Measurements from ENCODE around the gene USP3. TPM values are rescaled to one million over a fixed set of nuclear protein-coding genes. Genes with fewer than 3 reads are reported as not detected.
A peak's percentile ranks its signal among the peaks of the same experiment; 100 is the strongest.

USP3 gene
- polyA plus RNA-seq, 1 of the 3 experiments (the other 2 are of a cell fraction), result 9.3 TPM

DNA sequence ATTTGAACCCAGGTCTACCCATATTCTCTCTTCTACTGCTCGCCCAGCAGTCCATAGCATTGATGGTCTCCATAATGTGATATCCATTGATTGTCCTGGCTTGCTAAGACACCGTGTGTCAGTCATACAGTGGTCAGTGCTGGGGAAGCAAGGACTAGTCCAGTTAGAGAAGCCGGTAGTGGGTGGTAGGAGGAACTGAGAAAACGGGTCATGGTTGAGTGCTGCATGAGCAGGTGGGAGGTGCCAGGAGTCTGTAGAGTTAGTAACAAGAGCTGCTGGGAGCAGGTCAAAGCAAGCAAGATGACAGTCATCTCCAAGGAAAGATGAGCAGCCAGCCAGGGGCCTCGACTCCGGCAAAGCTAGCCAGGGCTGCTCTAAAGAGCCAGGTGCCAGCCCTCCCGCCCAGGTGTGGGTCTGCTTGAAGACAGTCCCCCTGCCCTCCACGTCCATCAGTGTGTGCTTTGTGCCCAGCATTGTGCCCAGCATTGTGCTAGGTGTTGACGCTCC lies 29.5 kb upstream of the USP3 start:
- H2AFZ ChIP-seq (ENCODE audit: low read depth), result no peak overlapping the region
- no peaks in the 10 kb centered on the region for H3K36me3 ChIP-seq (replicated peaks in 1 of 2; ENCODE audit: control insufficient read depth in 1 of 2, insufficient read depth in 2 of 2, low read length in 1 of 2)
- no peak overlapping the region for H3K4me2 ChIP-seq
- H3K4me3 ChIP-seq (ENCODE audit: low read depth in 2 of 2, low read length in 1 of 2), result no peak overlapping the region
- TF ChIP-seq RFX5 (IDR thresholded peaks at IDR 0.05; ENCODE audit: low read length) (no peak), GATA2 (CRISPR knock-in tag; IDR thresholded peaks at IDR 0.05) (no peak), SMC3 (IDR thresholded peaks at IDR 0.05; ENCODE audit: low read depth, low read length) (no peak), RCOR1 (IDR thresholded peaks at IDR 0.05; ENCODE audit: low read length) (no peak), TCF12 (IDR thresholded peaks at IDR 0.05) (no peak), ELF1 (IDR thresholded peaks at IDR 0.05) (no peak), MEF2A (IDR thresholded peaks at IDR 0.05; ENCODE audit: borderline replicate concordance, low read depth) (no peak), SIN3A (IDR thresholded peaks at IDR 0.05; ENCODE audit: borderline replicate concordance, low read depth, low read length) (no peak), FOSL2 (IDR thresholded peaks at IDR 0.05; ENCODE audit: borderline replicate concordance, low read depth) (no peak), MXI1 (IDR thresholded peaks at IDR 0.05; ENCODE audit: low read depth, low read length) (no peak), TEAD4 (IDR thresholded peaks at IDR 0.05; ENCODE audit: borderline replicate concordance, insufficient read depth) (no peak), FOXJ3 (CRISPR knock-in tag; IDR thresholded peaks at IDR 0.05) (no peak), RAD21 (IDR thresholded peaks at IDR 0.05; ENCODE audit: low read length) (no peak), TAF1 (IDR thresholded peaks at IDR 0.05; ENCODE audit: borderline replicate concordance, low read depth, low read length) (no peak), RXRA (IDR thresholded peaks at IDR 0.05; ENCODE audit: borderline replicate concordance, low read depth) (no peak), EZH2phosphoT487 (IDR thresholded peaks at IDR 0.05; ENCODE audit: borderline replicate concordance, low read depth) (no peak)
- TF ChIP-seq, protein P1, sequence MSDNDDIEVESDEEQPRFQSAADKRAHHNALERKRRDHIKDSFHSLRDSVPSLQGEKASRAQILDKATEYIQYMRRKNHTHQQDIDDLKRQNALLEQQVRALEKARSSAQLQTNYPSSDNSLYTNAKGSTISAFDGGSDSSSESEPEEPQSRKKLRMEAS (IDR thresholded peaks at IDR 0.05; ENCODE audit: low read depth), result no peak
- TF ChIP-seq, protein P2, sequence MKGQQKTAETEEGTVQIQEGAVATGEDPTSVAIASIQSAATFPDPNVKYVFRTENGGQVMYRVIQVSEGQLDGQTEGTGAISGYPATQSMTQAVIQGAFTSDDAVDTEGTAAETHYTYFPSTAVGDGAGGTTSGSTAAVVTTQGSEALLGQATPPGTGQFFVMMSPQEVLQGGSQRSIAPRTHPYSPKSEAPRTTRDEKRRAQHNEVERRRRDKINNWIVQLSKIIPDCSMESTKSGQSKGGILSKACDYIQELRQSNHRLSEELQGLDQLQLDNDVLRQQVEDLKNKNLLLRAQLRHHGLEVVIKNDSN (IDR thresholded peaks at IDR 0.05; ENCODE audit: borderline replicate concordance, low read depth), result no peak
- TF ChIP-seq, protein P3, sequence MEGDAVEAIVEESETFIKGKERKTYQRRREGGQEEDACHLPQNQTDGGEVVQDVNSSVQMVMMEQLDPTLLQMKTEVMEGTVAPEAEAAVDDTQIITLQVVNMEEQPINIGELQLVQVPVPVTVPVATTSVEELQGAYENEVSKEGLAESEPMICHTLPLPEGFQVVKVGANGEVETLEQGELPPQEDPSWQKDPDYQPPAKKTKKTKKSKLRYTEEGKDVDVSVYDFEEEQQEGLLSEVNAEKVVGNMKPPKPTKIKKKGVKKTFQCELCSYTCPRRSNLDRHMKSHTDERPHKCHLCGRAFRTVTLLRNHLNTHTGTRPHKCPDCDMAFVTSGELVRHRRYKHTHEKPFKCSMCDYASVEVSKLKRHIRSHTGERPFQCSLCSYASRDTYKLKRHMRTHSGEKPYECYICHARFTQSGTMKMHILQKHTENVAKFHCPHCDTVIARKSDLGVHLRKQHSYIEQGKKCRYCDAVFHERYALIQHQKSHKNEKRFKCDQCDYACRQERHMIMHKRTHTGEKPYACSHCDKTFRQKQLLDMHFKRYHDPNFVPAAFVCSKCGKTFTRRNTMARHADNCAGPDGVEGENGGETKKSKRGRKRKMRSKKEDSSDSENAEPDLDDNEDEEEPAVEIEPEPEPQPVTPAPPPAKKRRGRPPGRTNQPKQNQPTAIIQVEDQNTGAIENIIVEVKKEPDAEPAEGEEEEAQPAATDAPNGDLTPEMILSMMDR (IDR thresholded peaks at IDR 0.05), result no peak
- TF ChIP-seq, protein P4, sequence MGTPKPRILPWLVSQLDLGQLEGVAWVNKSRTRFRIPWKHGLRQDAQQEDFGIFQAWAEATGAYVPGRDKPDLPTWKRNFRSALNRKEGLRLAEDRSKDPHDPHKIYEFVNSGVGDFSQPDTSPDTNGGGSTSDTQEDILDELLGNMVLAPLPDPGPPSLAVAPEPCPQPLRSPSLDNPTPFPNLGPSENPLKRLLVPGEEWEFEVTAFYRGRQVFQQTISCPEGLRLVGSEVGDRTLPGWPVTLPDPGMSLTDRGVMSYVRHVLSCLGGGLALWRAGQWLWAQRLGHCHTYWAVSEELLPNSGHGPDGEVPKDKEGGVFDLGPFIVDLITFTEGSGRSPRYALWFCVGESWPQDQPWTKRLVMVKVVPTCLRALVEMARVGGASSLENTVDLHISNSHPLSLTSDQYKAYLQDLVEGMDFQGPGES (IDR thresholded peaks at IDR 0.05; ENCODE audit: low read depth, low read length), result no peak
- ChIA-PET POLR2A (interaction anchor here (0.7 kb wide), 1 partner anchor 8 kb away, joined by 4 read pairs; no protein-coding TSS in a partner anchor), CTCF (interaction anchor here (3.3 kb wide), 1 partner anchor 8 kb away, joined by 21 read pairs; no protein-coding TSS in a partner anchor)
- no peaks in the 10 kb centered on the region for H3K79me2 ChIP-seq (ENCODE audit: insufficient read depth)
- WGBS (ENCODE audit: low lambda C conversion rate), result 85% methylated on average over 7 of the region's 9 CpGs
- H3K27me3 ChIP-seq (ENCODE audit: insufficient read depth), result no peaks in the 10 kb centered on the region
- no peak for DNase-seq
- no peaks in the 10 kb centered on the region for H3K9me3 ChIP-seq
- no peaks in the 10 kb centered on the region for H4K20me1 ChIP-seq (ENCODE audit: insufficient read depth)
- H3K27ac ChIP-seq (ENCODE audit: low read depth in 2 of 2, low read length in 1 of 2), result peak overlapping the region in 1 of 2 experiments; percentile 43; a peak in 1 of 4 replicates
- no peak overlapping the region for H3K9ac ChIP-seq
- peaks cover 0 to 13% of the 10 kb centered on the region in 2 experiments; a peak in 1 of 4 replicates for H3K4me1 ChIP-seq (ENCODE audit: control insufficient read depth in 1 of 2, insufficient read depth in 2 of 2, low read depth in 1 of 2, low read length in 1 of 2)
- H3F3A ChIP-seq (replicated peaks; ENCODE audit: insufficient read depth), result peaks cover 6% of the 10 kb centered on the region
- H3K9me2 ChIP-seq, result no peaks in the 10 kb centered on the region

Data from SK-N-SH (cell line).